ENCODE results near the gene SIL1. TPM values are rescaled to one million over a fixed set of nuclear protein-coding genes. Genes with fewer than 3 reads are reported as not detected.
"Not testable (repeated sequence)": the region's sequence is repeated elsewhere in the genome, so short reads cannot be mapped to it uniquely, and the experiment has no call there.

The SIL1 gene
- total and polyA plus RNA-seq, 10 donors = 23.4 to 42.3 (median 32.6) TPM

GRCh38 chr5:139178935-139179334, 19.2 kb downstream of the SIL1 start:
- Histone ChIP-seq H3K4me3 (no peak overlapping the region), H3K27me3 (replicated peaks in 1 of 7) (no peaks in the 10 kb centered on the region), H3K9me3 (peaks cover 0 to 7% (median 3%) of the 10 kb centered on the region in 8 donors), H3K4me1 (peaks cover 12 to 63% (median 36%) of the 10 kb centered on the region in 6 donors), H3K36me3 (no peaks in the 10 kb centered on the region), H3K27ac (peak overlapping the region in 4 of 8 donors; percentile 59 to 71 (median 61))
- no peak for TF ChIP-seq POLR2A (IDR thresholded peaks at IDR 0.05)
- no peak for TF ChIP-seq POLR2AphosphoS5 (IDR thresholded peaks at IDR 0.05)
- TF ChIP-seq CTCF (IDR thresholded peaks at IDR 0.05 in 8 of 11, conservative IDR thresholded peaks at IDR 0.05 in 3 of 11) = no peak
- no peak for DNase-seq
- intact Hi-C loops (cut with DNase I; ENCODE audit: low total_unique reads) = no loop called here
- WGBS, 5 donors = 50 to 81% (median 64%) methylated on average over 1 of the region's 1 CpG

GRCh38 chr5:139178589-139178917, 19.6 kb downstream of the SIL1 start:
- TF ChIP-seq POLR2A (IDR thresholded peaks at IDR 0.05) = no peak
- H3K9me3 ChIP-seq = peaks cover 0 to 10% (median 3%) of the 10 kb centered on the region in 8 donors
- no peak for DNase-seq
- H3K27ac ChIP-seq = peak overlapping the region in 7 of 8 donors; percentile 40 to 71 (median 61)
- WGBS, 5 donors = 38 to 58% (median 42%) methylated on average over 3 of the region's 3 CpGs
- H3K27me3 ChIP-seq (replicated peaks in 1 of 7) = no peaks in the 10 kb centered on the region
- peaks cover 12 to 64% (median 36%) of the 10 kb centered on the region in 6 donors for H3K4me1 ChIP-seq
- no peaks in the 10 kb centered on the region for H3K36me3 ChIP-seq
- no peak overlapping the region for H3K4me3 ChIP-seq
- intact Hi-C loops (cut with DNase I; ENCODE audit: low total_unique reads) = no loop called here

GRCh38 chr5:139177809-139178588, 20.2 kb downstream of the SIL1 start:
- H3K27ac ChIP-seq = peak overlapping the region in 7 of 8 donors; percentile 40 to 71 (median 61)
- TF ChIP-seq POLR2A (IDR thresholded peaks at IDR 0.05) = no peak
- no peak for TF ChIP-seq CTCF (IDR thresholded peaks at IDR 0.05 in 8 of 11, conservative IDR thresholded peaks at IDR 0.05 in 3 of 11)
- no peak for DNase-seq
- H3K4me3 ChIP-seq = no peak overlapping the region
- no peaks in the 10 kb centered on the region for H3K36me3 ChIP-seq
- WGBS, 5 donors = 39 to 67% (median 52%) methylated on average over 1 of the region's 1 CpG
- H3K27me3 ChIP-seq (replicated peaks in 1 of 7) = no peaks in the 10 kb centered on the region
- H3K4me1 ChIP-seq = peaks cover 12 to 58% (median 35%) of the 10 kb centered on the region in 6 donors
- peaks cover 0 to 11% (median 6%) of the 10 kb centered on the region in 8 donors for H3K9me3 ChIP-seq
- intact Hi-C loops (cut with DNase I; ENCODE audit: low total_unique reads) = no loop called here

- H3K4me3 ChIP-seq; intact Hi-C loops (cut with DNase I; ENCODE audit: low total_unique reads); H3K27me3 ChIP-seq (replicated peaks in 1 of 7); H3K36me3 ChIP-seq; DNase-seq: not testable (repeated sequence)
- 95 to 99% (median 98%) methylated on average over 9 of the region's 9 CpGs for WGBS, 5 donors
- Histone ChIP-seq H3K27ac (peak overlapping the region in 6 of 8 donors; percentile 40 to 71 (median 61)), H3K4me1 (peaks cover 12 to 51% (median 29%) of the 10 kb centered on the region in 6 donors), H3K9me3 (peaks cover 0 to 19% (median 13%) of the 10 kb centered on the region in 8 donors)
Observed at GRCh38 chr5:139177281-139177680, 20.9 kb downstream of the SIL1 start.

GRCh38 chr5:139174382-139174781, 23.8 kb downstream of the SIL1 start:
- WGBS, 5 donors = 91 to 100% (median 100%) methylated on average over 1 of the region's 1 CpG

More at GRCh38 chr5:139174382-139174781, 23.8 kb downstream of the SIL1 start:
- Histone ChIP-seq H3K4me1 (peaks cover 9 to 29% (median 21%) of the 10 kb centered on the region in 6 donors), H3K9me3 (peaks cover 0 to 27% (median 22%) of the 10 kb centered on the region in 8 donors)
- H3K27ac ChIP-seq; H3K27me3 ChIP-seq (replicated peaks in 1 of 7); DNase-seq; intact Hi-C loops (cut with DNase I; ENCODE audit: low total_unique reads); H3K36me3 ChIP-seq; H3K4me3 ChIP-seq: not testable (repeated sequence)

Data from spleen (tissue), 11 donors.